ENCODE data around the gene IGIP. TPM values are rescaled to one million over a fixed set of nuclear protein-coding genes. Genes with fewer than 3 reads are reported as not detected.

The IGIP gene
- polyA plus RNA-seq, 1 of the 3 experiments (the other 2 are of a cell fraction), result 0.72 TPM

DNA sequence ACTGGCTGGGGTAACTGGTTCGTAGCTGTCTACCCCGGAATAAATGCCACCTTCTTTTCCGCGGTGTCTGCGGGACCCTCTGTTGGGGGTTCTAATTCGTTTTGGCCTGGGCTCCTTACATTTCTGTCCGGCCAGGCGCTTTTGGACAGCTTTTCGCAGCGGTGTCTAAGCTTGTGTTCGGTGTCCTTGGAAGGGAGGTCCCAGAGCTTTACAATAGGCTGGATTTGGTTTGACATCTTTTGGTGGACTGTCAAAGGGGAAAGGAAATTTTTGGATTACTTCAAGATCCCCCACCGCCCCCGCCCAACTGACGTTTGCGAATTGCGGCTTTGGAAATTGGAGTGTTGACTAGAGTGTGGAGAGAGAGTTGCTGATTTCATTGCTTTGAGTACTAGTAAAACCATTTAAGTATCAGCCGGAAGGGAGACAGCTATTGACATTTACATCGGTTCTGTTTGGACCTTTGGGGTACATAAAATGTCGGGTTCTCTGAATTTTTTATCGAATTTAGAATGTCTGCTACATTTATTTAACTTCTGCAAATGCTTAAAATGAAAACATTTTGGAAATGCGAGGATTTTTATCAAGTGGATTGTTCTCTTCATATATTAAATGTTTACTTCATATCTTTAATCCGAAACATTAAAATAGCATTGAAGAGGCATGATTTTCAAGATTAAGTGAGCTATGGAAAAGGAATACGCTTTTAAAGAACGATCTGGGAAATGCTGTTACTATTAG, 16.5 kb upstream of the IGIP start:
- Histone ChIP-seq H3K4me2 (peak overlapping the region; percentile 97), H3K79me2 (ENCODE audit: insufficient read depth) (peaks cover 54% of the 10 kb centered on the region), H3K4me1 (ENCODE audit: control insufficient read depth in 1 of 2, insufficient read depth in 2 of 2, low read depth in 1 of 2, low read length in 1 of 2) (peaks cover 7 to 29% of the 10 kb centered on the region in 2 experiments; a peak in 3 of 4 replicates), H4K20me1 (ENCODE audit: insufficient read depth) (peaks cover 7% of the 10 kb centered on the region), H3K27ac (ENCODE audit: low read depth in 2 of 2, low read length in 1 of 2) (peak overlapping the region in 1 of 2 experiments; percentile 77; a peak in 2 of 4 replicates), H3K27me3 (ENCODE audit: insufficient read depth) (no peaks in the 10 kb centered on the region), H3K9ac (peak overlapping the region; percentile 73), H3K9me2 (no peaks in the 10 kb centered on the region), H2AFZ (ENCODE audit: low read depth) (peak overlapping the region; percentile 2), H3K36me3 (replicated peaks in 1 of 2; ENCODE audit: control insufficient read depth in 1 of 2, insufficient read depth in 2 of 2, low read length in 1 of 2) (no peaks in the 10 kb centered on the region), H3K4me3 (ENCODE audit: low read depth in 2 of 2, low read length in 1 of 2) (peak overlapping the region; percentile 78 to 79), H3F3A (replicated peaks; ENCODE audit: insufficient read depth) (peaks cover 40% of the 10 kb centered on the region), H3K9me3 (no peaks in the 10 kb centered on the region)
- DNase-seq, result peak; percentile 30
- POLR2A ChIA-PET, result no interaction called here
- TF ChIP-seq SMC3 (IDR thresholded peaks at IDR 0.05; ENCODE audit: low read depth, low read length) (no peak), EZH2phosphoT487 (IDR thresholded peaks at IDR 0.05; ENCODE audit: borderline replicate concordance, low read depth) (no peak), TCF12 (IDR thresholded peaks at IDR 0.05) (no peak)
- WGBS (ENCODE audit: low lambda C conversion rate), result 64% methylated on average over 24 of the region's 24 CpGs
- CTCF ChIA-PET, result interaction anchor here (0.8 to 2.7 kb wide), 11 partner anchors 10 to 141 kb away, joined by 3 to 13 read pairs (median 4); partner anchors contain the start of gene NRG2

DNA sequence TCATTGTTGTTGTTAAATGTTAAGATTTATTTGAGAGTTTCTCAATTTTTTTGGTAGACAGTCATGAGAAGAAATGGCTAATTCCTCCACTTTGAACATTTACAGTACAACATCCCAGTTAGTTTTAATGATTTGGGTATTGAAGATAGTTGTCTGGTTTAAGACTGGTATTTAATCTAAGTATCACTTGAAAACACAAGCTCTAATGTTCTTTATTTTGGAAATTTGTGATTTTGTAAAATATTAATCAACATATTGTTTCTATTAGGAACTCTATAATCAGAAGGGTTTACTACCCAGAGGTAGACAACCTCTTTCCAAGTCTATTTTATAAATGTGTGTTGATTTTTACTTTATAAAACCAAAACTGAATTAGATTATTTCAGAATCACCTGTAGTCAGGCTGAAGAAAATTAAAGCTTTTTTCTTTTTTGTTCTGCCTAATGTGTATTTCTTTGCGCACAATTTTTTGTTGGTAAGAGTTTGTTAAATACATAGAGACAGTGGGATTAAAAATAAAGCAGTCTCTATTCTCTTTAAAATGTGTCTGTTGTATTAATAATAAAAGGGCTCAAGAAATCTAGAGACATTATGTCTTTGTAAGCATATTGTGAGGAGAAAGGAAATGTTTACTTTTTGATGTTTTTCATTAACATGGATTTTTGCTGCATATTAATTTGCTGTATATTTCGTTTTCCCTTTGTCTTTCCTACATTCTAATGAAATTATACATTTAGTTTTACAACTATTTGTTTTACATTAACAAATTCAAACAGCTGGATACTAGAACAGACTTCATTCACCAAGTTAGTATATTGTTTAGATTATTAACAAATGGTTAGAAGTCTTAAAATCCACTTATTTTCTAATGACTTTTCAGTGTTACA, 15.7 kb upstream of the IGIP start:
- Histone ChIP-seq H3K9me3 (no peaks in the 10 kb centered on the region), H3K36me3 (replicated peaks in 1 of 2; ENCODE audit: control insufficient read depth in 1 of 2, insufficient read depth in 2 of 2, low read length in 1 of 2) (peaks cover 0 to 4% of the 10 kb centered on the region in 2 experiments), H4K20me1 (ENCODE audit: insufficient read depth) (peaks cover 10% of the 10 kb centered on the region), H3K27ac (ENCODE audit: low read depth in 2 of 2, low read length in 1 of 2) (peak overlapping the region in 1 of 2 experiments; percentile 77; a peak in 2 of 4 replicates), H3K4me2 (peak overlapping the region; percentile 97), H3K27me3 (ENCODE audit: insufficient read depth) (no peaks in the 10 kb centered on the region), H3K9me2 (no peaks in the 10 kb centered on the region), H3K9ac (peak overlapping the region; percentile 73; the same call in 1 of the 2 replicates), H3K79me2 (ENCODE audit: insufficient read depth) (peaks cover 62% of the 10 kb centered on the region), H3F3A (replicated peaks; ENCODE audit: insufficient read depth) (peaks cover 44% of the 10 kb centered on the region), H3K4me3 (ENCODE audit: low read depth in 2 of 2, low read length in 1 of 2) (peak overlapping the region in 1 of 2 experiments; percentile 78; a peak in 2 of 4 replicates), H2AFZ (ENCODE audit: low read depth) (no peak overlapping the region), H3K4me1 (ENCODE audit: control insufficient read depth in 1 of 2, insufficient read depth in 2 of 2, low read depth in 1 of 2, low read length in 1 of 2) (peaks cover 7 to 33% of the 10 kb centered on the region in 2 experiments; a peak in 3 of 4 replicates)
- ChIA-PET POLR2A (no interaction called here), CTCF (interaction anchor here (0.8 to 2.7 kb wide), 8 partner anchors 10 to 141 kb away, joined by 3 to 13 read pairs (median 4); partner anchors contain the start of gene NRG2)
- no peak for DNase-seq
- TF ChIP-seq, protein P1, sequence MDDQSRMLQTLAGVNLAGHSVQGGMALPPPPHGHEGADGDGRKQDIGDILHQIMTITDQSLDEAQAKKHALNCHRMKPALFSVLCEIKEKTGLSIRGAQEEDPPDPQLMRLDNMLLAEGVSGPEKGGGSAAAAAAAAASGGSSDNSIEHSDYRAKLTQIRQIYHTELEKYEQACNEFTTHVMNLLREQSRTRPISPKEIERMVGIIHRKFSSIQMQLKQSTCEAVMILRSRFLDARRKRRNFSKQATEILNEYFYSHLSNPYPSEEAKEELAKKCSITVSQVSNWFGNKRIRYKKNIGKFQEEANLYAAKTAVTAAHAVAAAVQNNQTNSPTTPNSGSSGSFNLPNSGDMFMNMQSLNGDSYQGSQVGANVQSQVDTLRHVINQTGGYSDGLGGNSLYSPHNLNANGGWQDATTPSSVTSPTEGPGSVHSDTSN (IDR thresholded peaks at IDR 0.05), result 0 out of 2 replicates have a peak, but pooled peaks have one; percentile 11
- no peak for TF ChIP-seq POLR2AphosphoS5 (IDR thresholded peaks at IDR 0.05; ENCODE audit: low read depth, low read length)
- whole genome bisulfite sequencing (ENCODE audit: low lambda C conversion rate), result 86% methylated on average over 2 of the region's 2 CpGs

DNA sequence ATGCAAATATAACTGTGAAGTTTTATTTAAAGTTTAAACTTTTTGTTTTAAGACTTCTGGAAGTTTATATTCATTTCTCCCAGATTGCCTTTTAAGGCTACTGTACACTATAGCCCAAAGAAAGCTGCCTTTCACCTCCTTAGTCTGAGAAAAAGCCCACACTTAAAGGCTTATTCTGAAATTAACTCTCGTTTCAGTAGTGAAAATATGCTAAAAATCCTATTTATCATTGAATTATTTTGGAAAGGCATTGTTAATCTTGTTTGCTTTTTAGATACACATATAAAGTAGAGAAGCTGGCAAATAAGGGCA, 15.1 kb upstream of the IGIP start:
- WGBS (ENCODE audit: low lambda C conversion rate), result 85% methylated on average over 1 of the region's 1 CpG
- POLR2A ChIA-PET, result no interaction called here
- CTCF ChIA-PET, result interaction anchor here (1.3 kb wide), 1 partner anchor 67 kb away, joined by 3 read pairs; the partner anchor contains the start of gene NRG2

More for the DNA sequence above, 15.1 kb upstream of the IGIP start:
- peaks cover 16% of the 10 kb centered on the region for H4K20me1 ChIP-seq (ENCODE audit: insufficient read depth)
- H3K4me1 ChIP-seq (ENCODE audit: control insufficient read depth in 1 of 2, insufficient read depth in 2 of 2, low read depth in 1 of 2, low read length in 1 of 2), result peaks cover 12 to 36% of the 10 kb centered on the region in 2 experiments; a peak in 3 of 4 replicates
- no peak for TF ChIP-seq SIN3A (IDR thresholded peaks at IDR 0.05; ENCODE audit: borderline replicate concordance, low read depth, low read length)
- TF ChIP-seq EP300 (IDR thresholded peaks at IDR 0.05; ENCODE audit: borderline replicate concordance in 1 of 2, low read depth in 1 of 2, low read length in 1 of 2), result no peak
- TF ChIP-seq TAF1 (IDR thresholded peaks at IDR 0.05; ENCODE audit: borderline replicate concordance, low read depth, low read length), result no peak
- TF ChIP-seq, protein P2, sequence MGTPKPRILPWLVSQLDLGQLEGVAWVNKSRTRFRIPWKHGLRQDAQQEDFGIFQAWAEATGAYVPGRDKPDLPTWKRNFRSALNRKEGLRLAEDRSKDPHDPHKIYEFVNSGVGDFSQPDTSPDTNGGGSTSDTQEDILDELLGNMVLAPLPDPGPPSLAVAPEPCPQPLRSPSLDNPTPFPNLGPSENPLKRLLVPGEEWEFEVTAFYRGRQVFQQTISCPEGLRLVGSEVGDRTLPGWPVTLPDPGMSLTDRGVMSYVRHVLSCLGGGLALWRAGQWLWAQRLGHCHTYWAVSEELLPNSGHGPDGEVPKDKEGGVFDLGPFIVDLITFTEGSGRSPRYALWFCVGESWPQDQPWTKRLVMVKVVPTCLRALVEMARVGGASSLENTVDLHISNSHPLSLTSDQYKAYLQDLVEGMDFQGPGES (IDR thresholded peaks at IDR 0.05; ENCODE audit: low read depth, low read length), result no peak
- TF ChIP-seq, protein P1 (IDR thresholded peaks at IDR 0.05), result no peak
- no peak for TF ChIP-seq POLR2AphosphoS5 (IDR thresholded peaks at IDR 0.05; ENCODE audit: low read depth, low read length)
- TF ChIP-seq, protein P3, sequence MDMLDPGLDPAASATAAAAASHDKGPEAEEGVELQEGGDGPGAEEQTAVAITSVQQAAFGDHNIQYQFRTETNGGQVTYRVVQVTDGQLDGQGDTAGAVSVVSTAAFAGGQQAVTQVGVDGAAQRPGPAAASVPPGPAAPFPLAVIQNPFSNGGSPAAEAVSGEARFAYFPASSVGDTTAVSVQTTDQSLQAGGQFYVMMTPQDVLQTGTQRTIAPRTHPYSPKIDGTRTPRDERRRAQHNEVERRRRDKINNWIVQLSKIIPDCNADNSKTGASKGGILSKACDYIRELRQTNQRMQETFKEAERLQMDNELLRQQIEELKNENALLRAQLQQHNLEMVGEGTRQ (IDR thresholded peaks at IDR 0.05; ENCODE audit: borderline replicate concordance, low read depth, low read length), result no peak
- no peak for DNase-seq
- H3K4me2 ChIP-seq, result no peak overlapping the region; the same call in 1 of the 2 replicates
- peaks cover 68% of the 10 kb centered on the region for H3K79me2 ChIP-seq (ENCODE audit: insufficient read depth)
- peaks cover 1 to 10% of the 10 kb centered on the region in 2 experiments for H3K36me3 ChIP-seq (replicated peaks in 1 of 2; ENCODE audit: control insufficient read depth in 1 of 2, insufficient read depth in 2 of 2, low read length in 1 of 2)
- H3K9me2 ChIP-seq, result no peaks in the 10 kb centered on the region
- peaks cover 46% of the 10 kb centered on the region for H3F3A ChIP-seq (replicated peaks; ENCODE audit: insufficient read depth)
- H3K9me3 ChIP-seq, result no peaks in the 10 kb centered on the region
- H3K4me3 ChIP-seq (ENCODE audit: low read depth in 2 of 2, low read length in 1 of 2), result no peak overlapping the region
- no peaks in the 10 kb centered on the region for H3K27me3 ChIP-seq (ENCODE audit: insufficient read depth)
- H3K27ac ChIP-seq (ENCODE audit: low read depth in 2 of 2, low read length in 1 of 2), result peak overlapping the region in 1 of 2 experiments; percentile 77; a peak in 2 of 4 replicates
- no peak overlapping the region for H2AFZ ChIP-seq (ENCODE audit: low read depth)
- H3K9ac ChIP-seq, result no peak overlapping the region; the same call in 1 of the 2 replicates
